ENCODE results near the gene PUM1. TPM values are rescaled to one million over a fixed set of nuclear protein-coding genes. Genes with fewer than 3 reads are reported as not detected.

PUM1 gene
- total and polyA plus RNA-seq, 2 experiments from 2014 or later: 68.6 to 97.4 TPM

- Histone ChIP-seq H3K9me3 (ENCODE audit: low read depth) (no peaks in the 10 kb centered on the region), H3K9me2 (replicated peaks; ENCODE audit: insufficient read depth) (no peaks in the 10 kb centered on the region), H3K4me3 (no peak overlapping the region), H3K4me1 (ENCODE audit: insufficient read depth) (peaks cover 30% of the 10 kb centered on the region), H2AFZ (no peak overlapping the region), H3K36me3 (replicated peaks; ENCODE audit: insufficient read depth, low read depth) (no peaks in the 10 kb centered on the region), H3K27me3 (no peaks in the 10 kb centered on the region), H3K4me2 (no peak overlapping the region), H3K79me2 (peaks cover 100% of the 10 kb centered on the region), H3K27ac (peak overlapping the region; percentile 7), H4K20me1 (ENCODE audit: insufficient read depth, poor library complexity, severe bottlenecking) (peaks cover 76% of the 10 kb centered on the region)
- DNase-seq (ENCODE audit: low spot score): no peak
- TF ChIP-seq CTCF (IDR thresholded peaks at IDR 0.05; ENCODE audit: poor library complexity) (no peak), EZH2 (IDR thresholded peaks at IDR 0.05; ENCODE audit: borderline replicate concordance) (no peak)
These were observed 83.1 kb downstream of the PUM1 start for GRCh38 chr1:30982431-30982830.

GRCh38 chr1:30981172-30981571 is 84.3 kb downstream of the PUM1 start:
- no peak for TF ChIP-seq EZH2phosphoT487 (IDR thresholded peaks at IDR 0.05; ENCODE audit: low read depth, severe bottlenecking, unreplicated experiment)
- no peak for TF ChIP-seq EZH2 (IDR thresholded peaks at IDR 0.05; ENCODE audit: borderline replicate concordance)
- no peak for TF ChIP-seq CTCF (IDR thresholded peaks at IDR 0.05; ENCODE audit: poor library complexity)
- Histone ChIP-seq H3K9me3 (ENCODE audit: low read depth) (no peaks in the 10 kb centered on the region), H4K20me1 (ENCODE audit: insufficient read depth, poor library complexity, severe bottlenecking) (peaks cover 64% of the 10 kb centered on the region), H3K4me2 (no peak overlapping the region), H3K27me3 (no peaks in the 10 kb centered on the region), H3K9me2 (replicated peaks; ENCODE audit: insufficient read depth) (no peaks in the 10 kb centered on the region), H3K4me3 (no peak overlapping the region), H2AFZ (no peak overlapping the region), H3K79me2 (peaks cover 98% of the 10 kb centered on the region), H3K27ac (no peak overlapping the region), H3K36me3 (replicated peaks; ENCODE audit: insufficient read depth, low read depth) (no peaks in the 10 kb centered on the region), H3K4me1 (ENCODE audit: insufficient read depth) (peaks cover 40% of the 10 kb centered on the region)
- no peak for DNase-seq (ENCODE audit: low spot score)
- 81% methylated on average over 6 of the region's 6 CpGs for WGBS (ENCODE audit: low lambda C conversion rate, missing lambda C conversion rate)

- Histone ChIP-seq H4K20me1 (ENCODE audit: insufficient read depth, poor library complexity, severe bottlenecking) (peaks cover 55% of the 10 kb centered on the region), H3K36me3 (replicated peaks; ENCODE audit: insufficient read depth, low read depth) (no peaks in the 10 kb centered on the region), H3K4me3 (no peak overlapping the region), H3K79me2 (peaks cover 95% of the 10 kb centered on the region), H3K4me1 (ENCODE audit: insufficient read depth) (peaks cover 34% of the 10 kb centered on the region), H2AFZ (no peak overlapping the region), H3K27me3 (no peaks in the 10 kb centered on the region), H3K9me2 (replicated peaks; ENCODE audit: insufficient read depth) (no peaks in the 10 kb centered on the region), H3K9me3 (ENCODE audit: low read depth) (no peaks in the 10 kb centered on the region), H3K4me2 (no peak overlapping the region), H3K27ac (no peak overlapping the region)
- 98% methylated on average over 2 of the region's 2 CpGs for WGBS (ENCODE audit: low lambda C conversion rate, missing lambda C conversion rate)
- no peak for TF ChIP-seq EZH2phosphoT487 (IDR thresholded peaks at IDR 0.05; ENCODE audit: low read depth, severe bottlenecking, unreplicated experiment)
- no peak for TF ChIP-seq CTCF (IDR thresholded peaks at IDR 0.05; ENCODE audit: poor library complexity)
- TF ChIP-seq EZH2 (IDR thresholded peaks at IDR 0.05; ENCODE audit: borderline replicate concordance): no peak
- no peak for DNase-seq (ENCODE audit: low spot score)
These were observed 88.0 kb downstream of the PUM1 start for GRCh38 chr1:30977511-30977910.

- no peaks in the 10 kb centered on the region for H3K9me2 ChIP-seq (replicated peaks; ENCODE audit: insufficient read depth)
- H3K4me2 ChIP-seq: no peak overlapping the region
- H3K9me3 ChIP-seq (ENCODE audit: low read depth): no peaks in the 10 kb centered on the region
- H2AFZ ChIP-seq: no peak overlapping the region
- H3K4me1 ChIP-seq (ENCODE audit: insufficient read depth): peaks cover 33% of the 10 kb centered on the region
- H3K36me3 ChIP-seq (replicated peaks; ENCODE audit: insufficient read depth, low read depth): no peaks in the 10 kb centered on the region
- no peak for DNase-seq (ENCODE audit: low spot score)
- peaks cover 52% of the 10 kb centered on the region for H4K20me1 ChIP-seq (ENCODE audit: insufficient read depth, poor library complexity, severe bottlenecking)
- whole genome bisulfite sequencing (ENCODE audit: low lambda C conversion rate, missing lambda C conversion rate): 88% methylated on average over 5 of the region's 5 CpGs
- no peak overlapping the region for H3K4me3 ChIP-seq
- H3K27ac ChIP-seq: peak overlapping the region; percentile 11
- TF ChIP-seq EZH2 (IDR thresholded peaks at IDR 0.05; ENCODE audit: borderline replicate concordance) (no peak), CTCF (IDR thresholded peaks at IDR 0.05; ENCODE audit: poor library complexity) (no peak), EZH2phosphoT487 (IDR thresholded peaks at IDR 0.05; ENCODE audit: low read depth, severe bottlenecking, unreplicated experiment) (no peak)
- H3K27me3 ChIP-seq: no peaks in the 10 kb centered on the region
- H3K79me2 ChIP-seq: peaks cover 93% of the 10 kb centered on the region
These were observed 88.4 kb downstream of the PUM1 start for GRCh38 chr1:30977105-30977504.
